Central memory CD4-positive, alpha-beta T cell (primary cell): Measurements from ENCODE around the gene NPLOC4.
A peak's percentile ranks its signal among the peaks of the same experiment; 100 is the strongest.

Experiments used
- DNase-seq: peaks from one replicate; pipeline ENCODE4 v3.0.0; 2022

NPLOC4 gene

DNA sequence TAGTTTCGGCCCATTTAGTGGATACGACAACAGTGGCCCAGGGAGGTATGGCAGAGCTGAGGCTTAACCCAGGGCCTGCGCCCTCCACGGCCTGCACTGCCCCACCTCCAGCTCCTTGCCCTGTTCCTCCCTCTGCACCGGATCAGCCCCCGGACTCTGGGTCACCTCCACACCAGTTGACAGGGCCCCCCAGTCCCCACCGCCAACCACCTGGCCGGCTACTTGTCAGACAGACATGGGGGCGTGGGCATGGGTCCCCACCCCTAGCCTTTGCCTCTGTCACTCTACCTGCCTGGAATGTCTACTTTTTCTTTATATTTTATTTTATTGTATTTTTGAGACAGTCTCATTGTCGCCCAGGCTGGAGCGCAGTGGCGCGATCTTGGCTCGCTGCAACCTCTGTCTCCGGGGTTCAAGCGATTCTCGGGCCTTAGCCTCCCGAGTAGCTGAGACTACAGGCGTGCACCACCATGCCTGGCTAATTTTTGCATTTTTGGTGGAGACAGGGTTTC is 121.3 kb downstream of the NPLOC4 start:
- DNase-seq, result no peak

DNA sequence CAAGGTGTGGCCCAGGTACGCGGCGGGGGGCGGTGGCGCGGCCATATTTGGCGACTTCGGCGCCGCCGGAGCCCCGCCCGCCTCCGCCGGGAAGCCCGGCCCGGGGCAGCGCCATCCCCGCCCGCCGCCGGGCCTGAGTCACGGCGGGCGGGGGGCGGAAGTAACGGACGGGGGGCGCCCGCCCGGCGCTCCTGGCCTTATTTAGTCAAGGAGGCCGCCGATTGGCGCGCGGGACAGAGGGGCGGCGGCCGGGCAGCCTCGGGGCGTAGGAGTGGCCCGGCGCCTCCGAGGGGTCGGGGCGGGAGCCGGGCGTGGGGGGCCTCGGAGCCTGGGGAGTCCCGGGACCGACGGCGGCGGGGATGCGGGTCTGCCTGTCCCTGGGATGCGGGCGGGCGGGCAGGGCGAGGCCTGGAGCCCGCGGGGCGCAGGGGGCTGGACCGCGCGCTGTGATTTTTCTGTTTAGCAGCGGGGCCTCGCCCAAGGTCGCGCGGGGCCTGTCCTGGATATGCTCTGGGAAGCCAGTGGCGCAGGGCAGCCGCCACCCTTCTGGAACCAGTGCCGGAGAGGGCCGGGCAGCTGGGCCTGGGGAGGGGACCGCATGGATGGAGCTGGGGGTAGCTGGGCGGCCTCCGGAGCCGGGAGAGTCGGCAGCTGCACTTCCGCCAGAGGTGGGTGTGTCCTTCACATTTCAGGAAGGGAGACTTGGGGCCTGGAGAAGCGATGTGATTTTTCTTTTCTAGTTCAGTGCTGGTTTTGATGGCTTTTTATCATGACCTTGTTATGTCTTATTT is 122.0 kb downstream of the NPLOC4 start:
- peak; percentile 57 for DNase-seq

DNA sequence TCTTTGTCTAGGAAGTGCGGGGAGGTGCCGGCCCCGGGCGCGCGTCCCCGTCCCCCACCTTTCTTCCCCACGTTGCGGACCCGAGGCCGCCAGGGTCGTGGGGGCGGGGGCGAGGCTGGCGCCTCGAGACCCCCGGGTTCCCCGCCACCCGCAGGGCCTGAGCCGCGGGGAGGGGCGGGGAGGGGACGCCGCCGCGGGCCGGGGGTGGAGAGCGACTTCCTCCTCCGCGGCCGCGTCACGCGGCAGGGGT is 122.5 kb downstream of the NPLOC4 start:
- no peak for DNase-seq

DNA sequence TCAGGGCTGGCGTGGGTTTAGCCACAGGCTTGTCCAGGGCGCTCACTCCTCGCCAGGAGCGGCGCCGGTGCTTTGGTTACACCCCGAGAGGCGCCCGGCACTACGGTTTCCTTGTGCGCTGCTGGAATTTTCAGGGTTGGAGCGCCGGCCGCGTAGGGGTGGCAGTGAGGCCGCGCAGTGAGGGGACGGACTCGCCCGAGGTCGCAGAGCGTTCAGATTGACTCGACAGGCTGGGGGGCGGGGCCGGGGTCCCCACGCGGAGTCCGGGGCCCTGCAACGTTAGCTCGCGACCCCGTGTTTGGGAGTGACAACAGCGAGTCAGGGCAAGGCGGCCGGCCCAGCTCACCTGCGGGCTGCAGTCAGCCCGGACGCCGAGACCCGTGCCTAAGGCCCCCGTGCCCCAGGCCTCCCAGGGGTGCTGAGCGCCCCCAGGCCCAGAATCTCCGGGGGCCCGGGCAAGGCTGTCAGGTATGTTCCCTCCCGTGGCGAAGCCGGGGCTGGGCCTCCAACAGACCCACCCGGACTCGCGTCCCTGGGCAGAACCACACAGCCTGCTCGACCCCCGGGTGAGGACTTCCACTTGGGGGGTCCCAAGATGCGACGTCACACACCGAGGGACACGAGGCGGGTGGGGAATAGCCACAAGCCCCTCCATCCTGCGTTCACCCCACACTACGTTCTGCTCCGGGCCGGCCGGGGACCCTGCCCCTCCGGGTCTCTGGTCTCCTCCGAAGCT is 123.0 kb downstream of the NPLOC4 start:
- DNase-seq, result peak; percentile 29

DNA sequence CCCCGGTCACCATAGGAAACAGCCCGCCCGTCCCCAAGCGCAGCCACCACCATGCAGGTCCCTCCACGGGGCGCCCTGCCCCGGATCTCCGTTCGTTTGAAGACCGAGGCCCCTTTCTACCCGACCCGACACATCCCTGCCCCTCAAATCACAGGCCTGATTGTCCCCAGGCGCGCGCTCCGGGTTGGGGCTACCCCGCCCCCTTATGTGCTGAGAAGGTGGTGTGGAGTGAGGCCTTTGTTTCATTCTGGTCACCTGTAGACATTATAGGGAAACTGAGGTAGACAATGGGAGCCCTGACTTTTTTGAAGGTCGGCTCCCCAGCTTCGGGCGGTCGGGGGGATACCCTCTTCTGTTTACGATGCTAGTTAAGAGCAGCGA is 123.5 kb downstream of the NPLOC4 start:
- DNase-seq, result peak; percentile 49

DNA sequence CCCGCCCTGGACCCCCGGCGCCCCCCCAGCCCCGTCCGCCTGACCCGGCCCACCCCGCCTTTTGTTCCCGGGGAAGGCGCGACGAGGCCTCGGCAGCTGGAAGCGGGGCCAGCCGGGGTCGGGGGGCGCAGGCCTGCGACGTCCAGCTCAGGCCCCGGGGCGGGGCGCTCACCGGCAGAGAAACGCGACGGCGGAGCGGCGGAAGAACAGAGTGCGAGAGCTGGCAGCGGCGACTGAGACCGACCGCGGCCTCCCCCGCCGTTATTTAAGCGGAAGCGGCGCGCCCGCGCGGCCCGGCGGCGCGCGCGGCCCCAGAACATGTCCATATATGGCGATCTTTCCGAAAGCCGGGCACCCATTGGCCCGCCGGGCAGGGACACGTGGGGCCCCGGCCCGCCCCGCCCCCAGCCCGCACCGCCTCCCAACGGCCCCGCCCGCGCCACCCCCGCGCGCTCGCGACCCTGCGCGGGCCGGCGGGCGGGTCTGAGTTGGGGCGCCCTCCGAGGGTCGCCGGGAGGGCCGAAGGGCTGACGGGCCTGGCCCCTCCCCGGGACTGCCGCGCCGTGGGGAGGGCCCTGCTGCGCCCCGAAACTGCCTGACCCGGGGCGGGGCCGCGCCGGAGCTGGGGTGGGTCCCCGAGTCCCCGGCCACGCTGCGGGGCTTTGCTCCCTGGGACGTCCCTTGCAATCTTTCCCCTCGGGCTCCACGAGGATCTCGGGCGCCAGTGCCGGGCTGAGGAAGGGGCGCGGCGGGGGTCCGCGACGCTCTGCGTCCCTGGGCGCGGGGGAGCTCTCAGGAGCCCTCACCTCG is 124.1 kb downstream of the NPLOC4 start, which contains the start of gene ACTG1:
Gene ACTG1 (minus strand): TSS at position 238 of the 810 bp plus-strand sequence. CDS start 445 bp downstream, outside the sequence.
- DNase-seq, result peak; percentile 87

DNA sequence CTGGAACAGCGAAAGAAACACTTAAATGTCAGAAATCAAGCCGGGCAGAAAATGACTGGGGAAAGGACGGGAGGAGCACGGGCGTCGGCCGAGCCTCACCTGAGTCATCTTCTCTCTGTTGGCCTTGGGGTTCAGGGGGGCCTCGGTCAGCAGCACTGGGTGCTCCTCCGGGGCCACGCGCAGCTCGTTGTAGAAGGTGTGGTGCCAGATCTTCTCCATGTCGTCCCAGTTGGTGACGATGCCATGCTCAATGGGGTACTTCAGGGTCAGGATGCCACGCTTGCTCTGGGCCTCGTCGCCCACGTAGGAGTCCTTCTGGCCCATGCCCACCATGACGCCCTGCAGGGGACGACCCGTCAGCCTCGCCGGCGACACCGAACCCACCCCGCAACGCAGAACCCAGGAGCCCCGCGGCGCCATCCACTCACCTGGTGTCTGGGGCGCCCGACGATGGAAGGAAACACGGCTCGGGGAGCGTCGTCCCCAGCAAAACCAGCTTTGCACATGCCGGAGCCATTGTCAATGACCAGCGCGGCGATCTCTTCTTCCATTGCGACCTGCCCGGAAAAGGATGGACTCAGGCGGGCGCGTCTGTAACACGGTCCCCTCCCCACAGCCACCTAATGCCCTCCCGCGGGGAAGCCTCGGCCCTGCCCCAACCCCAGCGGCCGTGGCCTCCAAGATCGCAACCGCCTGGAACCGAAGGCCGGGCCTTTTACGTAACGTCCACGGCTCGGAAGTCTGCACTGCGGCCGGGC is 124.9 kb downstream of the NPLOC4 start:
- DNase-seq, result peak; percentile 31

DNA sequence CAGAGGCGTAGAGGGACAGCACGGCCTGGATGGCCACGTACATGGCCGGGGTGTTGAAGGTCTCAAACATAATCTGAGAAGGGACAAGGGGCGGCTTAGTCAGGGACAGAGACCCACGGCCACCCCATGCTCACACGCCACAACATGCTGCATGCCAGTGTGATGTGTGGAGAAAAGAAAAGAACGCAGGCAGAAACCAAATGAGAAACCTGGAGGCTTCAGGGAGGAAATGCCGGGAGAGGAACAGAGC is 125.4 kb downstream of the NPLOC4 start:
- DNase-seq, result no peak

DNA sequence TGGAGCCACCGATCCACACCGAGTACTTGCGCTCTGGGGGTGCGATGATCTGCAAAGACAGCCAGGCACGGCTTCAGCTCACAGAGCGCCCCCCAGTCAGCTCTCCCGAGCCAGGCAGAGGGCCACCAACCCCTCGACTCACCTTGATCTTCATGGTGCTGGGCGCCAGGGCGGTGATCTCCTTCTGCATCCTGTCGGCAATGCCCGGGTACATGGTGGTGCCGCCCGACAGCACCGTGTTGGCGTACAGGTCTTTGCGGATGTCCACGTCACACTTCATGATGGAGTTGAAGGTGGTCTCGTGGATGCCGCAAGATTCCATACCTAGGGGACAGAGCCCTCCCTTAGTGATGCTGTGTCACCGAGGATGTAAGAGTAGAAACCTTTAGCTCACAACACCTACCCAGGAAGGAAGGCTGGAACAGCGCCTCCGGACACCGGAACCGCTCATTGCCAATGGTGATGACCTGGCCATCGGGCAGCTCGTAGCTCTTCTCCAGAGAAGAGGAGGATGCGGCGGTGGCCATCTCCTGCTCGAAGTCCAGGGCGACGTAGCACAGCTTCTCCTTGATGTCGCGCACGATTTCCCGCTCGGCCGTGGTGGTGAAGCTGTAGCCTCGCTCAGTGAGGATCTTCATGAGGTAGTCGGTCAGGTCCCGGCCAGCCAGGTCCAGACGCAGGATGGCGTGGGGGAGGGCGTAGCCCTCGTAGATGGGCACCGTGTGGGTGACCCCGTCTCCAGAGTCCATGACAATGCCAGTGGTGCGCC is 125.9 kb downstream of the NPLOC4 start:
- peak; percentile 54 for DNase-seq

DNA sequence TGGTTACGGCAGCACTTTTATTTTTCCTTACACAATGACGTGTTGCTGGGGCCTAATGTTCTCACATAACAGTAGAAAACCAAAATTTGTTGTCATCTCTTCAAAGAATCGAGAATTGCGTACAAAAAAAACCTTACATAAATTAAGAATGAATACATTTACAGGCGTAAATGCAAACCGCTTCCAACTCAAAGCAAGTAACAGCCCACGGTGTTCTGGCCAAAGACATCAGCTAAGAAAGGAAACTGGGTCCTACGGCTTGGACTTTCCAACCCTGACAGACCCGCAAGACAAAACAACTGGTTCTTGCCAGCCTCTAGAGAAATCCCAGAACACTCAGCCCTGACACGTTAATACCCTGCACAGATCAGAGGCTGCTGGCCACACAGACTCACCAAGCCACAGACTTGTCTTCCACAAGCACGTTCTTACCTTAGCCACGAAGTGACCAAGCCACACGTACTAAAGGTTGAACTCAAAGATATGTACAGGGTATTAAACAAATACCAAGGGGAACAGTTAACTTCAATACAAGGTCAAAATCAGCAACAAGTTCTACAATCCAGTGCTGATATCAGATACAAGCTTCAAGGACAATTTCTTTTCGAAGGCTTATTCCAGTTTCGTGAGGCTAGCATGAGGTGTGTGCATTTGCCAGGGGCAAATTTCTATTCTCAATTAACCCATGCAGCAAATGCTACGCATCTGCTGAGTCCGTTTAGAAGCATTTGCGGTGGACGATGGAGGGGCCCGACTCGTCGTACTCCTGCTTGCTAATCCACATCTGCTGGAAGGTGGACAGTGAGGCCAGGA is 126.7 kb downstream of the NPLOC4 start:
- no peak for DNase-seq

DNA sequence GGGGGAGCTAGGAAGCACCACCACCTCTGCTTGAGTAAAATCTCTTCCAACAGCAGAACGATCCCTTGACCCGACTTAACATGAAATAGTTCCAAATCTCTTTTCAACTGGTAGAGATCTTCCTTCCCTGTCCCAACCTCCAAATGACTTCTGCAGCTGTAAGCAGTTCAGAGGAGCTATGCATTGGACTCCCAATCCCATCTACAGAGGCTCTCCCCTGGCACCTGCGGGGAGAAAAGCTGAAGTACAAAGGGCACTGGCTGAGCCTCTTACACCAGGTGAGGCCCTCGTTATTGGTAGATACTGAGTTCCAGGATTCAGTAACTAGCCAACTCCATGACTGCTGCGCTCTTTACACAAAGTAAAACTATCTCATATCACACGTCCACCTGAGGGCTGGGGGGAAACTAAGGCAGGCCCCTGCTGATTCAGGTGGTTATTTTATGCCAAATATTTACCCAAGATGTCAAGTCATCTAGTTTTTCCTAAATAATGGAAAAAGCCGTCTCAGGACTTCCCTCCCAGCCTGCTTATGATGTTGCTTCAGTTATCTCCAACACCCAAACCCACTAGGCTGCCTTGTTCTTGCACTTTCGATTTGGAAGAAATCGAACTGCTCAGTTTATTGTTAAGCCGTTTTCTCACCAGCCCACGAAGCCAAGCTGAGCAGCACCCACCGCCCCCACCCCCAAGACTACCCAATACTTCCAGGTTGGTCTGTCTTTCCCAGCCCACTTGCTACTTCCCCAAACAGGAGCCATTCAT is 127.5 kb downstream of the NPLOC4 start:
- DNase-seq, result peak; percentile 33

DNA sequence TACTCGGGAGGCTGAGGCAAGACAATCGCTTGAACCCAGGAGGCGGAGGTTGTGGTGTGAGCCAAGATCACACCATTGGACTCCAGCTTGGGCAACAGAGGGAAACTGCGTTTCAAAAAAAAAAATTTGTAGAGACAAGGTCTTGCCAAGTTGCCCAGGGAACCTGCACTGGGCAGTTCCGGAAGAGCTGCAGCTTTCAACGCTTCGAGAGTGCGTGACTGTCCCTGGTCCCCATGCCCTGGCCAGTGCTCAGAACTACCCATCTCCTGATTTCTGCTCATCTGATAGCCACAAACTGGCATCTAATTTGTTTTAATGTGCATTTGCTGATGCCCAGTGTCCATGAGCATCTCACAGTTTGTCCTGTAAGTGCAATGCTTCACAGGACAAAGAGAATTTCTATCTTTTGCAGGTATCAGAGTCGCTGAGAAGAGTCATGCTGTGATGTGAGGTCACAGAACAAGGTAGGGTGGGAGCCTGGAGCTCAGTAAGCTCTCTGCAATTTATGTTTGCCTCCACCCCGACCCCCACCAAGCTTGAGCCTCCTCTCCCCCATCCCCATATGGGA is 128.2 kb downstream of the NPLOC4 start:
- no peak for DNase-seq
